Measurements from ENCODE around the gene ARMH1. TPM values are rescaled to one million over a fixed set of nuclear protein-coding genes. Genes with fewer than 3 reads are reported as not detected.

Gene ARMH1
- total and polyA plus RNA-seq, 8 donors, result 4.0 to 8.1 (median 6.3) TPM

- Histone ChIP-seq H3K4me1 (peaks cover 6 to 8% of the 10 kb centered on the region in 2 donors), H3K36me3 (no peaks in the 10 kb centered on the region), H3K4me3 (peak overlapping the region; percentile 49 to 57), H3K9me3 (no peaks in the 10 kb centered on the region), H3K27ac (no peak overlapping the region), H3K27me3 (no peaks in the 10 kb centered on the region)
- ATAC-seq (peak; percentile 3), DNase-seq (no peak)
- intact Hi-C loops (cut with DNase I), result no loop called here
- TF ChIP-seq, protein P1, sequence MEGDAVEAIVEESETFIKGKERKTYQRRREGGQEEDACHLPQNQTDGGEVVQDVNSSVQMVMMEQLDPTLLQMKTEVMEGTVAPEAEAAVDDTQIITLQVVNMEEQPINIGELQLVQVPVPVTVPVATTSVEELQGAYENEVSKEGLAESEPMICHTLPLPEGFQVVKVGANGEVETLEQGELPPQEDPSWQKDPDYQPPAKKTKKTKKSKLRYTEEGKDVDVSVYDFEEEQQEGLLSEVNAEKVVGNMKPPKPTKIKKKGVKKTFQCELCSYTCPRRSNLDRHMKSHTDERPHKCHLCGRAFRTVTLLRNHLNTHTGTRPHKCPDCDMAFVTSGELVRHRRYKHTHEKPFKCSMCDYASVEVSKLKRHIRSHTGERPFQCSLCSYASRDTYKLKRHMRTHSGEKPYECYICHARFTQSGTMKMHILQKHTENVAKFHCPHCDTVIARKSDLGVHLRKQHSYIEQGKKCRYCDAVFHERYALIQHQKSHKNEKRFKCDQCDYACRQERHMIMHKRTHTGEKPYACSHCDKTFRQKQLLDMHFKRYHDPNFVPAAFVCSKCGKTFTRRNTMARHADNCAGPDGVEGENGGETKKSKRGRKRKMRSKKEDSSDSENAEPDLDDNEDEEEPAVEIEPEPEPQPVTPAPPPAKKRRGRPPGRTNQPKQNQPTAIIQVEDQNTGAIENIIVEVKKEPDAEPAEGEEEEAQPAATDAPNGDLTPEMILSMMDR (IDR thresholded peaks at IDR 0.05), result no peak
These were observed 65.7 kb downstream of the ARMH1 start for GRCh38 chr1:44740179-44740617.

GRCh38 chr1:44743211-44743610, 68.7 kb downstream of the ARMH1 start:
- Histone ChIP-seq H3K36me3 (no peaks in the 10 kb centered on the region), H3K27me3 (no peaks in the 10 kb centered on the region), H3K27ac (no peak overlapping the region), H3K9me3 (no peaks in the 10 kb centered on the region), H3K4me1 (peaks cover 6 to 8% of the 10 kb centered on the region in 2 donors), H3K4me3 (no peak overlapping the region)
- no peak for ATAC-seq
- intact Hi-C loops (cut with DNase I), result no loop called here
- no peak for DNase-seq
- TF ChIP-seq, protein P1 (IDR thresholded peaks at IDR 0.05), result no peak

DNA sequence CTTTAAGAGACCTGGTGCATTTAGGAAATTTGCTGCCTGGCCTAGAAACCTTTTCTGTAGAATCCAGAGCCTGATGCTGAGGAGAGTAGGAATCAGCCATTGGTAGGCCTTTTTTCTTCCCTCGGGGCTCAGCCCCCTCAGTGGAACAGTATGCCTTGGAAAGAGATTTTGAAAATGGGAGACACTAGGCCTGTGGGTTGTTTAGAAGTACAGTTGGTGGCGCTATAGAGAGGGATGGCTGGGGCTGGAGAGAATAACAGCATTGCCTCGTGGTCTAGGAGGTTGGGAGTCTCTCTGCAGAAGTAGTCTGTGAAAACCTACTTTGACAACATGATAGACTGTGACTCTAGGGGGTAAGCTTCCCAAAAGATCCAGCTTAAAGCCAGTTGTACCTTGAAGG, 73.4 kb downstream of the ARMH1 start:
- Histone ChIP-seq H3K4me1 (no peaks in the 10 kb centered on the region), H3K27ac (no peak overlapping the region), H3K27me3 (no peaks in the 10 kb centered on the region), H3K4me3 (no peak overlapping the region), H3K9me3 (no peaks in the 10 kb centered on the region), H3K36me3 (peaks cover 0 to 6% of the 10 kb centered on the region in 2 donors)
- TF ChIP-seq, protein P1 (IDR thresholded peaks at IDR 0.05), result no peak
- no peak for DNase-seq
- intact Hi-C loops (cut with DNase I), result no loop called here
- ATAC-seq, result no peak

GRCh38 chr1:44757420-44757819, 82.9 kb downstream of the ARMH1 start:
- no peak for DNase-seq
- Histone ChIP-seq H3K27me3 (no peaks in the 10 kb centered on the region), H3K9me3 (no peaks in the 10 kb centered on the region), H3K4me3 (no peak overlapping the region), H3K36me3 (peaks cover 0 to 67% of the 10 kb centered on the region in 2 donors), H3K4me1 (no peaks in the 10 kb centered on the region), H3K27ac (no peak overlapping the region)
- ATAC-seq, result no peak
- intact Hi-C loops (cut with DNase I), result no loop called here
- TF ChIP-seq, protein P1 (IDR thresholded peaks at IDR 0.05), result no peak

DNA sequence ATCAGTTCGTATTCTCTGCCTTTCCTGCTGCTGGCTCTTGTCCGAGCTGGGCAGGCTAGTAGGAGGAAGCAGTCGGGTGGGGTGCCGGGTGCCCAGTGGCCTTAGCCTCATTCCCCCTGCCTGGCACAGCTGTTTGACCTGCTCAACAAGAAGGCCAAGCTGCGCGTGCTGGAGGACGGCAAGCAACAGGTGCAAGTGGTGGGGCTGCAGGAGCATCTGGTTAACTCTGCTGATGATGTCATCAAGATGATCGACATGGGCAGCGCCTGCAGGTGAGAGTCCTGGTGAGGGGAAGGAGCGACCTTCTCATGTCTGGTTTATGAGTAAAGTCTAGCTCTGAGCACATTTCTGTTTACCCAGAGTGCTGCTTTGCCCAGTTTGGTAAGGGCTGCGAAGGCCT, 84.6 kb downstream of the ARMH1 start:
- no peak overlapping the region for H3K4me3 ChIP-seq
- H3K27ac ChIP-seq, result no peak overlapping the region
- H3K27me3 ChIP-seq, result no peaks in the 10 kb centered on the region
- DNase-seq (no peak), ATAC-seq (no peak)
- TF ChIP-seq, protein P1 (IDR thresholded peaks at IDR 0.05), result no peak
- intact Hi-C loops (cut with DNase I), result no loop called here
- H3K4me1 ChIP-seq, result no peaks in the 10 kb centered on the region
- H3K36me3 ChIP-seq, result peaks cover 0 to 62% of the 10 kb centered on the region in 2 donors
- no peaks in the 10 kb centered on the region for H3K9me3 ChIP-seq

Data from left lung (tissue), 10 donors.